NB4 (cell line): ENCODE measurements around the gene PEAK1.

Source experiments
- CTCF ChIP-seq: IDR thresholded peaks from one replicate; pipeline ENCODE4 v1.5.1; 2012; ENCODE audit warnings: low read depth, low read length
- MAX ChIP-seq: IDR thresholded peaks from 2 replicates; pipeline ENCODE4 v1.6.1; 2011; ENCODE audit warnings: low read depth, low read length

- TF ChIP-seq CTCF (no peak), MAX (no peak)
Observed at GRCh38 chr15:77130315-77130930, 289.5 kb downstream of the PEAK1 start.
